ENCODE results near the gene SLC22A8. TPM values are rescaled to one million over a fixed set of nuclear protein-coding genes. Genes with fewer than 3 reads are reported as not detected.

The SLC22A8 gene
- total RNA-seq, 1 experiment from 2014 or later, result not detected

GRCh38 chr11:63032457-63032856 lies 16.8 kb upstream of the SLC22A8 start:
- no peak for DNase-seq
- Histone ChIP-seq H3F3A (ENCODE audit: insufficient read depth, low read depth) (no peaks in the 10 kb centered on the region), H3K4me3 (no peak overlapping the region), H3K9me2 (ENCODE audit: insufficient read depth) (no peaks in the 10 kb centered on the region), H3K36me3 (ENCODE audit: low read depth) (no peaks in the 10 kb centered on the region), H3K79me2 (ENCODE audit: low read depth) (no peaks in the 10 kb centered on the region), H2AFZ (no peak overlapping the region), H3K4me1 (replicated peaks; ENCODE audit: insufficient read depth) (no peaks in the 10 kb centered on the region), H3K27me3 (ENCODE audit: insufficient read depth, low read depth) (peaks cover 72% of the 10 kb centered on the region), H4K20me1 (ENCODE audit: insufficient read depth) (peaks cover 3% of the 10 kb centered on the region; the same call in 1 of the 2 replicates), H3K9me3 (ENCODE audit: insufficient read depth, low read depth) (no peaks in the 10 kb centered on the region), H3K4me2 (no peak overlapping the region), H3K27ac (no peak overlapping the region)
- ChIA-PET POLR2A (ENCODE audit: unreplicated experiment) (no interaction called here), CTCF (no interaction called here)
- no TSS peak for BruUV-seq (replicated peaks)
- no peak for TF ChIP-seq EZH2 (IDR thresholded peaks at IDR 0.05; ENCODE audit: low read depth)
- TF ChIP-seq, protein P1, sequence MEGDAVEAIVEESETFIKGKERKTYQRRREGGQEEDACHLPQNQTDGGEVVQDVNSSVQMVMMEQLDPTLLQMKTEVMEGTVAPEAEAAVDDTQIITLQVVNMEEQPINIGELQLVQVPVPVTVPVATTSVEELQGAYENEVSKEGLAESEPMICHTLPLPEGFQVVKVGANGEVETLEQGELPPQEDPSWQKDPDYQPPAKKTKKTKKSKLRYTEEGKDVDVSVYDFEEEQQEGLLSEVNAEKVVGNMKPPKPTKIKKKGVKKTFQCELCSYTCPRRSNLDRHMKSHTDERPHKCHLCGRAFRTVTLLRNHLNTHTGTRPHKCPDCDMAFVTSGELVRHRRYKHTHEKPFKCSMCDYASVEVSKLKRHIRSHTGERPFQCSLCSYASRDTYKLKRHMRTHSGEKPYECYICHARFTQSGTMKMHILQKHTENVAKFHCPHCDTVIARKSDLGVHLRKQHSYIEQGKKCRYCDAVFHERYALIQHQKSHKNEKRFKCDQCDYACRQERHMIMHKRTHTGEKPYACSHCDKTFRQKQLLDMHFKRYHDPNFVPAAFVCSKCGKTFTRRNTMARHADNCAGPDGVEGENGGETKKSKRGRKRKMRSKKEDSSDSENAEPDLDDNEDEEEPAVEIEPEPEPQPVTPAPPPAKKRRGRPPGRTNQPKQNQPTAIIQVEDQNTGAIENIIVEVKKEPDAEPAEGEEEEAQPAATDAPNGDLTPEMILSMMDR (conservative IDR thresholded peaks at IDR 0.05), result no peak
- intact Hi-C loops (cut with micrococcal nuclease; ENCODE audit: unreplicated experiment), result loop anchor here (5.0 to 10.0 kb wide), 3 partner anchors 180 to 1112 kb away; no protein-coding TSS in a partner anchor

GRCh38 chr11:63023841-63024648 lies 8.4 kb upstream of the SLC22A8 start:
- Histone ChIP-seq H3K4me1 (replicated peaks; ENCODE audit: insufficient read depth) (no peaks in the 10 kb centered on the region), H3K4me2 (no peak overlapping the region), H2AFZ (no peak overlapping the region), H3F3A (ENCODE audit: insufficient read depth, low read depth) (no peaks in the 10 kb centered on the region), H3K79me2 (ENCODE audit: low read depth) (no peaks in the 10 kb centered on the region), H3K27ac (no peak overlapping the region), H3K27me3 (ENCODE audit: insufficient read depth, low read depth) (peaks cover 69% of the 10 kb centered on the region), H3K4me3 (no peak overlapping the region), H3K9me2 (ENCODE audit: insufficient read depth) (no peaks in the 10 kb centered on the region), H3K36me3 (ENCODE audit: low read depth) (no peaks in the 10 kb centered on the region), H3K9me3 (ENCODE audit: insufficient read depth, low read depth) (no peaks in the 10 kb centered on the region), H4K20me1 (ENCODE audit: insufficient read depth) (no peaks in the 10 kb centered on the region)
- peak; percentile 50 to 81 for DNase-seq
- ChIA-PET CTCF (interaction anchor here (0.6 to 1.1 kb wide), 4 partner anchors 118 to 890 kb away, joined by 3 to 11 read pairs (median 6); no protein-coding TSS in a partner anchor), POLR2A (ENCODE audit: unreplicated experiment) (no interaction called here)
- no peak for TF ChIP-seq EZH2 (IDR thresholded peaks at IDR 0.05; ENCODE audit: low read depth)
- TF ChIP-seq, protein P1 (conservative IDR thresholded peaks at IDR 0.05), result peak; percentile 100
- BruUV-seq (replicated peaks), result no TSS peak
- intact Hi-C loops (cut with micrococcal nuclease; ENCODE audit: unreplicated experiment), result loop anchor here (1.0 to 5.0 kb wide), 3 partner anchors 118 to 644 kb away; partner anchors contain the start of gene TMEM179B

DNA sequence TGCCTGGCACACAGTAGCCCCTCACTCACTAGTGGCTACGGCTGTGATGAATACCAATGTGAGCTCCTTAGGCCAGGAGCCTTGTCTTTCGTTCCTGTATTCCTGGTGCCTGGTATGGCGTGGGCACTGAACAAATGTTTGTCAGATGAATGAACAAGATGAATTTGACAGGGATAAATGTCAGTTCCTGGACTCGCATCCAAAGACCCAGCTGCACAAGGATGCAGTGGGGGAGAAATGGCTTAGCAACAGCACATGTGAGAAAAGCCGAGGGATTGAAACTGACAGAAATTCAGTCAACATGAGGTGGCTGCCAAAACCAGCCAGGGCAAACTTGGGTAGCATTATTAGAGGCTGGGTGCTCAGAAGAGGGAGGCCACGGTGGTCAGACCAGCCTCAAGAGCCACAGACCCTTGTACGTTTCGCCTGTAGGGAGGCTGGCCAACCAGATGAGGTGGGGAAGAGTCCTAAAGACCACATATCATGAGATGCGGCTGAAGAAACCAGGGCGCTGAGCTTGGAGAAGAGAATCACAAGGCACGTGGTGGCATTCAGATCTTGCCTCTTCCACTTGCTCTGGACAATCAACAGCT lies 7.7 kb upstream of the SLC22A8 start:
- Histone ChIP-seq H3K4me3 (no peak overlapping the region), H3K4me1 (replicated peaks; ENCODE audit: insufficient read depth) (no peaks in the 10 kb centered on the region), H3K27me3 (ENCODE audit: insufficient read depth, low read depth) (peaks cover 70% of the 10 kb centered on the region), H2AFZ (no peak overlapping the region), H3K9me3 (ENCODE audit: insufficient read depth, low read depth) (no peaks in the 10 kb centered on the region), H3F3A (ENCODE audit: insufficient read depth, low read depth) (no peaks in the 10 kb centered on the region), H3K9me2 (ENCODE audit: insufficient read depth) (no peaks in the 10 kb centered on the region), H3K36me3 (ENCODE audit: low read depth) (no peaks in the 10 kb centered on the region), H3K27ac (no peak overlapping the region), H3K79me2 (ENCODE audit: low read depth) (no peaks in the 10 kb centered on the region), H4K20me1 (ENCODE audit: insufficient read depth) (no peaks in the 10 kb centered on the region), H3K4me2 (no peak overlapping the region)
- no peak for DNase-seq
- TF ChIP-seq, protein P1 (conservative IDR thresholded peaks at IDR 0.05), result no peak
- no peak for TF ChIP-seq EZH2 (IDR thresholded peaks at IDR 0.05; ENCODE audit: low read depth)
- ChIA-PET POLR2A (ENCODE audit: unreplicated experiment) (interaction anchor here (0.6 kb wide), 1 partner anchor 269 kb away, joined by 3 read pairs; no protein-coding TSS in a partner anchor), CTCF (interaction anchor here (0.6 to 1.1 kb wide), 2 partner anchors 117 to 889 kb away, joined by 6 to 11 read pairs; no protein-coding TSS in a partner anchor)
- BruUV-seq (replicated peaks), result no TSS peak
- intact Hi-C loops (cut with micrococcal nuclease; ENCODE audit: unreplicated experiment), result loop anchor here (5.0 kb wide), 1 partner anchor 236 kb away; the partner anchor contains the start of gene TMEM179B

All from PC-9 (cell line).